Body of pancreas (tissue), 4 donors: Measurements from ENCODE around the gene HSPA12A.

Experiments
- CTCF ChIP-seq, 7 experiments: fragments of 450-650 bp in 4 of 7; fragments of 200-600 bp in 3 of 7; sonication (generic) in 3 of 7; IDR thresholded peaks; one replicate each; pipeline ENCODE4 v1.5.1; 2016 to 2019; ENCODE audit warnings: antibody characterized with exemption in 7 of 7
- POLR2A ChIP-seq, 3 donors: fragments of 450-650 bp; IDR thresholded peaks; one replicate each; pipeline ENCODE4 v1.6.1; 2016; ENCODE audit warnings: antibody characterized with exemption in 3 of 3, mild to moderate bottlenecking in 2 of 3

GRCh38 chr10:116664631-116665030 is 77.7 kb downstream of the HSPA12A start:
- TF ChIP-seq CTCF (IDR thresholded peaks at IDR 0.05), result no peak
- TF ChIP-seq POLR2A (IDR thresholded peaks at IDR 0.05), result no peak
